ENCODE results near the gene STOML2.

STOML2 gene

GRCh38 chr9:35071814-35072460 lies 31.0 kb downstream of the STOML2 start:
- DNase-seq: peak; percentile 78 to 88

GRCh38 chr9:35070823-35071813 lies 31.8 kb downstream of the STOML2 start:
- DNase-seq: no peak

- no peak for DNase-seq
Observed at GRCh38 chr9:35069020-35069419, 33.9 kb downstream of the STOML2 start.

GRCh38 chr9:35067056-35067455 lies 35.9 kb downstream of the STOML2 start:
- no peak for DNase-seq

GRCh38 chr9:35060548-35061207 lies 42.3 kb downstream of the STOML2 start:
- no peak for DNase-seq

- DNase-seq: no peak
Observed at GRCh38 chr9:35059438-35059837, 43.5 kb downstream of the STOML2 start.

- DNase-seq: no peak
Observed at GRCh38 chr9:35057271-35057620, 45.7 kb downstream of the STOML2 start.

GRCh38 chr9:35056571-35057270 lies 46.2 kb downstream of the STOML2 start:
- no peak for DNase-seq

- no peak for DNase-seq
Observed at GRCh38 chr9:35054871-35055644, 47.9 kb downstream of the STOML2 start.

GRCh38 chr9:35054185-35054835 lies 48.6 kb downstream of the STOML2 start:
- DNase-seq: no peak

- peak; percentile 52 to 56 for DNase-seq
Observed at GRCh38 chr9:35051069-35051967, 51.6 kb downstream of the STOML2 start.

All from NCI-H446 (cell line).